ENCODE measurements around the gene LRRC3B.
A peak's percentile ranks its signal among the peaks of the same experiment; 100 is the strongest.

Gene LRRC3B

GRCh38 chr3:26675336-26675735 is 52.8 kb downstream of the LRRC3B start:
- no peak for DNase-seq (ENCODE audit: insufficient read length)
- TF ChIP-seq POLR2A (IDR thresholded peaks at IDR 0.05; ENCODE audit: low read depth, low read length) (no peak), POLR2AphosphoS5 (IDR thresholded peaks at IDR 0.05; ENCODE audit: low read depth, low read length) (no peak), TAF1 (IDR thresholded peaks at IDR 0.05; ENCODE audit: borderline replicate concordance, low read depth, low read length) (no peak)
- FAIRE-seq = no peak

- FAIRE-seq = no peak
- DNase-seq (ENCODE audit: insufficient read length) = no peak
- TF ChIP-seq TAF1 (IDR thresholded peaks at IDR 0.05; ENCODE audit: borderline replicate concordance, low read depth, low read length) (no peak), POLR2A (IDR thresholded peaks at IDR 0.05; ENCODE audit: low read depth, low read length) (no peak), POLR2AphosphoS5 (IDR thresholded peaks at IDR 0.05; ENCODE audit: low read depth, low read length) (no peak)
Measured at GRCh38 chr3:26681632-26682031, 59.1 kb downstream of the LRRC3B start.

- FAIRE-seq = no peak
- DNase-seq (ENCODE audit: insufficient read length) = no peak
Measured at GRCh38 chr3:26682406-26682805, 59.8 kb downstream of the LRRC3B start.

GRCh38 chr3:26683902-26684301 is 61.3 kb downstream of the LRRC3B start:
- no peak for DNase-seq (ENCODE audit: insufficient read length)
- no peak for TF ChIP-seq POLR2A (IDR thresholded peaks at IDR 0.05; ENCODE audit: low read depth, low read length)
- TF ChIP-seq POLR2AphosphoS5 (IDR thresholded peaks at IDR 0.05; ENCODE audit: low read depth, low read length) = no peak
- no peak for TF ChIP-seq TAF1 (IDR thresholded peaks at IDR 0.05; ENCODE audit: borderline replicate concordance, low read depth, low read length)
- no peak for FAIRE-seq

More at GRCh38 chr3:26682406-26682805, 59.8 kb downstream of the LRRC3B start:
- TF ChIP-seq TAF1 (IDR thresholded peaks at IDR 0.05; ENCODE audit: borderline replicate concordance, low read depth, low read length) (no peak), POLR2AphosphoS5 (IDR thresholded peaks at IDR 0.05; ENCODE audit: low read depth, low read length) (no peak), POLR2A (IDR thresholded peaks at IDR 0.05; ENCODE audit: low read depth, low read length) (no peak)

- no peak for TF ChIP-seq TAF1 (IDR thresholded peaks at IDR 0.05; ENCODE audit: borderline replicate concordance, low read depth, low read length)
- no peak for TF ChIP-seq POLR2A (IDR thresholded peaks at IDR 0.05; ENCODE audit: low read depth, low read length)
- TF ChIP-seq POLR2AphosphoS5 (IDR thresholded peaks at IDR 0.05; ENCODE audit: low read depth, low read length) = no peak
- no peak for FAIRE-seq
- DNase-seq (ENCODE audit: insufficient read length) = no peak
Measured at GRCh38 chr3:26687466-26687865, 64.9 kb downstream of the LRRC3B start.

GRCh38 chr3:26699553-26699952 is 77.0 kb downstream of the LRRC3B start:
- TF ChIP-seq POLR2AphosphoS5 (IDR thresholded peaks at IDR 0.05; ENCODE audit: low read depth, low read length) = no peak
- TF ChIP-seq POLR2A (IDR thresholded peaks at IDR 0.05; ENCODE audit: low read depth, low read length) = no peak
- TF ChIP-seq TAF1 (IDR thresholded peaks at IDR 0.05; ENCODE audit: borderline replicate concordance, low read depth, low read length) = no peak
- FAIRE-seq (no peak), DNase-seq (ENCODE audit: insufficient read length) (no peak)

GRCh38 chr3:26703519-26703918 is 80.9 kb downstream of the LRRC3B start:
- TF ChIP-seq TAF1 (IDR thresholded peaks at IDR 0.05; ENCODE audit: borderline replicate concordance, low read depth, low read length) (no peak), POLR2AphosphoS5 (IDR thresholded peaks at IDR 0.05; ENCODE audit: low read depth, low read length) (no peak), POLR2A (IDR thresholded peaks at IDR 0.05; ENCODE audit: low read depth, low read length) (no peak)
- DNase-seq (ENCODE audit: insufficient read length) (no peak), FAIRE-seq (peak; percentile 9)

- TF ChIP-seq TAF1 (IDR thresholded peaks at IDR 0.05; ENCODE audit: borderline replicate concordance, low read depth, low read length) = no peak
- TF ChIP-seq POLR2A (IDR thresholded peaks at IDR 0.05; ENCODE audit: low read depth, low read length) = no peak
- FAIRE-seq = no peak
Measured at GRCh38 chr3:26704736-26705135, 82.2 kb downstream of the LRRC3B start.

GRCh38 chr3:26708501-26708900 is 85.9 kb downstream of the LRRC3B start:
- TF ChIP-seq POLR2AphosphoS5 (IDR thresholded peaks at IDR 0.05; ENCODE audit: low read depth, low read length) = no peak
- TF ChIP-seq POLR2A (IDR thresholded peaks at IDR 0.05; ENCODE audit: low read depth, low read length) = no peak
- TF ChIP-seq TAF1 (IDR thresholded peaks at IDR 0.05; ENCODE audit: borderline replicate concordance, low read depth, low read length) = no peak
- no peak for FAIRE-seq
- DNase-seq (ENCODE audit: insufficient read length) = no peak

More at GRCh38 chr3:26704736-26705135, 82.2 kb downstream of the LRRC3B start:
- DNase-seq (ENCODE audit: insufficient read length) = no peak

- no peak for DNase-seq (ENCODE audit: insufficient read length)
- no peak for FAIRE-seq
- TF ChIP-seq POLR2AphosphoS5 (IDR thresholded peaks at IDR 0.05; ENCODE audit: low read depth, low read length) (no peak), POLR2A (IDR thresholded peaks at IDR 0.05; ENCODE audit: low read depth, low read length) (no peak), TAF1 (IDR thresholded peaks at IDR 0.05; ENCODE audit: borderline replicate concordance, low read depth, low read length) (no peak)
Measured at GRCh38 chr3:26712211-26713026, 89.8 kb downstream of the LRRC3B start.

- TF ChIP-seq TAF1 (IDR thresholded peaks at IDR 0.05; ENCODE audit: borderline replicate concordance, low read depth, low read length) (no peak), POLR2AphosphoS5 (IDR thresholded peaks at IDR 0.05; ENCODE audit: low read depth, low read length) (no peak), POLR2A (IDR thresholded peaks at IDR 0.05; ENCODE audit: low read depth, low read length) (no peak)
- FAIRE-seq (no peak), DNase-seq (ENCODE audit: insufficient read length) (no peak)
Measured at GRCh38 chr3:26713091-26713490, 90.5 kb downstream of the LRRC3B start.

GRCh38 chr3:26714485-26714884 is 91.9 kb downstream of the LRRC3B start:
- DNase-seq (ENCODE audit: insufficient read length) (no peak), FAIRE-seq (no peak)
- TF ChIP-seq POLR2AphosphoS5 (IDR thresholded peaks at IDR 0.05; ENCODE audit: low read depth, low read length) (no peak), TAF1 (IDR thresholded peaks at IDR 0.05; ENCODE audit: borderline replicate concordance, low read depth, low read length) (no peak), POLR2A (IDR thresholded peaks at IDR 0.05; ENCODE audit: low read depth, low read length) (no peak)
